Measurements from ENCODE around the gene EFL1.

The EFL1 gene

DNA sequence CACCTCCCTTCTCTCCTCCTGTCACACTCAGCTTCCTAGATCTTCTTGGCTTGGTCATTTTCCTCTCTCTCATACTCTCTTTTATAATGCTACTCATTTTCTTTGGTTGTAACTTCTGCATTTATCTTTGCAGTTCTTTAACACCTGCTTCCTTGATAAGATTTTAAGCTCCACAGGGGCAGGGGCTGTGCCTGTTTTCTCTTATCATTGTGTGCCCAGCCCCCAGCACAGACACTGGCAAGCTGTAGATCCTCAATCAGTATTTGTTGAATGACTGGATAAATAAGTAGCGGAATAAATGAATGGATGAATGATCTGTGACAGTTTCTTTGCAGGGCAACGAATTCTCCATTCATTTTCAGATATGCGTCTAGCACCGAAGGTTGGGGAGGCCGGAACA, 152.4 kb downstream of the EFL1 start:
- DNase-seq: no peak
- in situ Hi-C loops (cut with HindIII; ENCODE audit: low pct_ligation_motif_present, low pct_unique_long_range_greater_than_20kb, low sequenced_read_pairs): no loop called here

- in situ Hi-C loops (cut with HindIII; ENCODE audit: low pct_ligation_motif_present, low pct_unique_long_range_greater_than_20kb, low sequenced_read_pairs): no loop called here
Observed at GRCh38 chr15:82108489-82109078, 153.9 kb downstream of the EFL1 start.

DNA sequence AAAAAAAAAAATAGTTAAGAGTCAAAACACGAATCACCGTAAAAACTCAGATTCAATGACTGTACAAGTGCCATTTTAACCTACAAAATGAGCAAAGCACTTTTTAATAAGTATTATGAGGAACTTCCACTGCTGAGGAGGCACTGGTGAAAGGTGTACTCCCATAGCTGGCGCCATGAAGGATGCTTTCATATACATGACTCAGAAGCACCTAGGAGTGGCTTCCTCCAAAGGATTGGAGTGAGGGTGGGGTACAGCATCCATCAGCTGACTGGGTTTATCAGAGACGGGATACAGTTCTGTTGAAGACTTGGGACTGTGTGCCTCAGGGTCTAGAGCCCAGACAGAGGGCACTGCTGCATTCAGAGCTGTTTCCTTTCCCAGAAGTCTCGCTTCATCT, 155.9 kb downstream of the EFL1 start:
- in situ Hi-C loops (cut with HindIII; ENCODE audit: low pct_ligation_motif_present, low pct_unique_long_range_greater_than_20kb, low sequenced_read_pairs): no loop called here
- DNase-seq: no peak

More at GRCh38 chr15:82108489-82109078, 153.9 kb downstream of the EFL1 start:
- peak; percentile 67 for DNase-seq

DNA sequence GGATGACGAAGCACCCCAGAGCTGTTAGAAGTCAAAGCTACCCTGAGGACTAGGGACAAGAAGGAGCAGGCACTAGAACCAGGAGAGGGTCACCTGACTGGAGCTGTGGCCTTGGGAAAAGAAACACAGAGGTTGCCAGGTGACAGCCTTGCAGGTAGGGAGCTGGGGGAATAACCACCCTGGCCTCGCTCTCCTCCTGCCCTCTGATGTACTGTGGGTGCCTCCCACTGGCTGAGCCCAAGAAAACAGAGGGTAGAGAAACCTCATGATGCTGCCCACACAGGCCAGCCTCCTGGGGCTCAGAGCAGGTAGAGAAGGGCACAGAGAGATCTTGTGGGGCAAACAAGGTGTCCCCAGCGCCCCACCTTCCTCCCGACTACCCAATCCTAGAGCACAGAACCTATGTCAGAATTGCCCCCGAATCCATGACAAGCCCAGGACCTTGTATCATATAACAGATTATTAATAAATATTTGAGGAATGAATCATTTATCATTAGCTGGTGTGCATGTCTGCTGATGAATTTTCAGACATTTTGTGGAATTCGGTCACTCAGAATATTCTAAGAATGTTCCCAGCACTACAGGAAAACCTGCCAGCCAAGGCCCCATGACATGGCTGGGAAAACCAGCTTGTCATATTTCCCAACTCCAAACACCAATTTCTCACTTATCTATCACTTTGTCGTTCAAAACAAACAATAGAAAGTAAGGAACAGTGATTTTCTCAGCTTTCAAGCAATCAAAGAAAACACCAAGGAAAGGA, 156.9 kb downstream of the EFL1 start:
- in situ Hi-C loops (cut with HindIII; ENCODE audit: low pct_ligation_motif_present, low pct_unique_long_range_greater_than_20kb, low sequenced_read_pairs): no loop called here
- DNase-seq: no peak

GRCh38 chr15:82103468-82103867, 159.1 kb downstream of the EFL1 start:
- in situ Hi-C loops (cut with HindIII; ENCODE audit: low pct_ligation_motif_present, low pct_unique_long_range_greater_than_20kb, low sequenced_read_pairs): no loop called here
- DNase-seq: no peak

DNA sequence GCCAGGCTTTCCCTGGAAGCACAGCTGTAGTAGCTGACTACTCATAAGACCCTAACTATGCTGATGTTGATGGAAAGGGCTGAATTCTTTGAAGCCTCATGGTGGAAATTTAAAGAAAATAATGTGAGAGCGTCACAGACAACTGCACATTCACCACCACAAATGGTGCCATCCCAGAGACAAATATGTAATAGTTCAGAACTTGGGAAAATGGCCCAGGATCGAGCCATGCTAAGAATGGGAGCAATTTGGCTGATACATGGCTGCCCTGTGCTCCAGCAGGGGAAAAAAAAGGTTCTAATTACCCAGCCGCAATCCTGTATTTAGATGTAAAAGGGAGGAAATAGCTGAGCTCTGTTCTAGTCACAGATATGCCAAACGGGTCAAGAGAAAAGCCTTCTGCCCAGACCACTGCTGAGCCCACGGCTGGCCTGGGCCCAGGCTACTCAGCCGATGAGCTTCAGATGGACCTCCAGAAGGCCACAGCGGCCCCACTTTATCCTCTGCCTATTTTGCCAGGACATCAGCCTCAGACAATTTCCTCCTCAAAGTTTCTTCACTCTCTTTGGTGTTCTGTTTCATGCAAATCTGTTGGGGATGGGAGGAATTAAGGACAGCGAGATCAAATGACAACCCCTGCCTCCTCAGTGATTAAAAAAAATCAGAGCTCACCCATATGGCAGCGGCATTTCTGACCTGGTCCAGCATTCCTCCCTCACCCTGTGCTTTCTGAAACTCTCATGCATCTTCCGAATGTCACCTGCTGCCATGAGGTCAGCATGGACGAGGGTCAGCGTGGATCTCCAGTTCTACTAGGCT, 162.2 kb downstream of the EFL1 start:
- in situ Hi-C loops (cut with HindIII; ENCODE audit: low pct_ligation_motif_present, low pct_unique_long_range_greater_than_20kb, low sequenced_read_pairs): no loop called here
- DNase-seq: no peak

DNA sequence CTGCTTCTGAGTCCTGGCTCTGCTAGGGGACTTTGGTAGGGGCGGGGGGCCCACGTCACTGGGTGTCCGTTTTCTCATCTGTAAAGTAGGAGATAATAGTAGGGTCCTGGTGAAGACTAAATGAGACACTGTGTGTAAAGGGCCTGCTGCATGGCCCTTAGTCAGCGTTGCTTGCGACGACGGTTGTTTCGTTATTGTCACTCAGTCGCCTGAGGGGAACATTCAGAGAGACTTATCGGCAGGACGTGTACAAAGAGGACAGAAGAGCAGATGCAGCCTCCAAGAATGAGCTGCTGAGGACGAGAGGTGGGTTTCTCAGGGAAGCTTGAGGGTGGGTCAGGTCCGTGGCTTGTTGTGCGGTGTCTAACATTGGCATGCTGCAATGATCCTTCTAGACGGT, 163.9 kb downstream of the EFL1 start:
- in situ Hi-C loops (cut with HindIII; ENCODE audit: low pct_ligation_motif_present, low pct_unique_long_range_greater_than_20kb, low sequenced_read_pairs): no loop called here
- no peak for DNase-seq

DNA sequence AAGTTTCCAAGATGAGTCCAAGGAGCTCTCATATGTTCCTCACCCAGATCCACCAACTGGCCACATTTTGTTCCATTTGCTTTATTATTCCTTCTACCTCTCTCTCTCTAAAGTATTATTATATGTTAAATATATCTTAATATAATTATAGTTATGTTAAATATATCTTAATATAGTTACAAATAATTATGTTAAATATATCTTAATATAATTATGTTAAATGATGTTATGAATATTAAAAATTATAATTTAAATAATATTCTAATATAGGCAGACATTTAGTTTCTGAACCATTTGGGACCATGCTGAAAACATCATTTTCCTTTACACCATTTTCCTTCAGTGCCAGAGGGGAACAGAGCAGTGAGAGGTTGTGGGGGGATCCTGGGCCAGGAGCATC, 166.7 kb downstream of the EFL1 start:
- DNase-seq: no peak
- in situ Hi-C loops (cut with HindIII; ENCODE audit: low pct_ligation_motif_present, low pct_unique_long_range_greater_than_20kb, low sequenced_read_pairs): no loop called here

DNA sequence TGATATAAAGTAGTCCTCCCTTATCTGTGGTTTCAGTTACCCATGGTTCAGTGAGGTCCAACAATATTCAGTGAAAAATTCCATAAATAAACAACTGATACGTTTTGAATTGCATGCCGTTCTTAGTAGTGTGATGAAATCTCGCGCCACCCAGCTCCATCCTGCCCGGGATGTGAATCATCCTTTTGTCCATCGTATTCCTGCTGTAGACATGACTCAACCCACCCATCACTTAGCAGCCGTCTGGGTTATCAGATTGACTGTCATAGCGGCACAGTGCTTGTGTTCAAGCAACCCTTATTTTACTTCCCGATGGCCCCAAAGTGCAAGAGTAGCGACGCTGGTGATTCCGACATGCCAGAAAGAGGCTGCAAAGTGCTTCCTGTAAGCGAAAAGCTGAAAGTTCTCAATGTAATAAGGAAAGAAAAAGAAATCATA, 168.7 kb downstream of the EFL1 start:
- in situ Hi-C loops (cut with HindIII; ENCODE audit: low pct_ligation_motif_present, low pct_unique_long_range_greater_than_20kb, low sequenced_read_pairs): no loop called here
- peak; percentile 50 for DNase-seq

GRCh38 chr15:82093325-82093724, 169.2 kb downstream of the EFL1 start:
- in situ Hi-C loops (cut with HindIII; ENCODE audit: low pct_ligation_motif_present, low pct_unique_long_range_greater_than_20kb, low sequenced_read_pairs): no loop called here
- DNase-seq: no peak

DNA sequence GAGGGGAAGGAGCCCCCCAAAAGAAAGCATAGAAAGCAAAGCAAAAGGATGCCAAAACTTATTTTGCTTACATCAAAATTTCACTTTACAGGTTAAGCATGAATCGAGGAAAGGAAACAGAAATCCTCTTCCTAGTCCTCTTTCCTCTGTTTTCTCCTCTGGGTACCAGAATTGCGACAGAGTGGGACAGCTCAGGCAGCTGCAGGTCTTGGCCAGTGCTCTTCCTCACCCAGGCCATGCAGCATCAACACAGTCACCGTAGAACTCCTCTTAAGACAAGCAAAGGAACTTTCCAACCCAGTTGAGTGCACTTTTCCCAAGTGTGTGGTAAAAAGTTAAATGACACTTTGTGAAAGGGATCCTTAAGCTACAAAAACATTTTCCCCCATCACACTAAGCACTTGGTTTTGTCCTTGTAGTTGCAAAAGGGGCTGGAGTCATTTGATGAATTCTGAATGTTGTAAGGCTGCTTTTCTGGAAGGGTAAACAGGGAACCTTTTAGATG, 170.8 kb downstream of the EFL1 start:
- DNase-seq: no peak
- in situ Hi-C loops (cut with HindIII; ENCODE audit: low pct_ligation_motif_present, low pct_unique_long_range_greater_than_20kb, low sequenced_read_pairs): no loop called here

DNA sequence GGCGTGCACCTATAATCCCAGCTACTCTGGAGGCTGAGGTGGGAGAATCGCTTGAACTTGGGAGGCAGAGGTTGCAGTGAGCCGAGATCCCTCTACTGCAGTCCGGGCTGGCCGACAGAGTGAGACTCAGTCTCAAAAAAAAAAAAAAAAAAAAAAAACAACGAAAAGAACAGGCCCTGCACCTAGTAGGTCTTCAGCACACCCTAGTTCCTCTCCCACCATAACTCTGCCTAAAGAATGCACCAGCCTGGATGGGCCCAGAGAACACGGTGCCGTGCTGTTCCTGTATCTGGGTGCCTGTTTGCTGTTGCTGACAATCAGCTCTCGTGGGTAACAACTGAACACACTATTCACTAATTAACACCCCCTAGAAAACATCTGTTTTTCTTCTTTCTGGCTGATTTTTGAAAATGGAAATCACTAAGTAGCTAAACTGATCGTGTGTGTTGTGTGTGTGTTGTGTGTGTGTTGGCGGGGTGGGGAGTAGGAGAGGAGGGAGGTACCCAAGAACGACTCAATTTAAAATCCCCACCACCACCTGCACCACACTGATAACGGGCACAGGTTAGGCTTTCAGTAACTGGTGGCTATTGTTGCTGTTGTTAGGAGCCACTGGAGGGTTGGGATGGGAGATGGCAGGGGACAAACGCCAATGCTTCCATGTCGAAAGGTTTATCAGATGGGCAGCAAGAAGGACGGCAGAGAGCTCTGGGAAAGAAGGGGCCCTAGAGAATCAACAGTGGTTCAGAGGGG, 176.1 kb downstream of the EFL1 start:
- in situ Hi-C loops (cut with HindIII; ENCODE audit: low pct_ligation_motif_present, low pct_unique_long_range_greater_than_20kb, low sequenced_read_pairs): no loop called here

GRCh38 chr15:82081914-82082762, 180.4 kb downstream of the EFL1 start:
- DNase-seq: peak; percentile 39
- in situ Hi-C loops (cut with HindIII; ENCODE audit: low pct_ligation_motif_present, low pct_unique_long_range_greater_than_20kb, low sequenced_read_pairs): no loop called here

More for the DNA sequence above, 176.1 kb downstream of the EFL1 start:
- no peak for DNase-seq

- in situ Hi-C loops (cut with HindIII; ENCODE audit: low pct_ligation_motif_present, low pct_unique_long_range_greater_than_20kb, low sequenced_read_pairs): no loop called here
- DNase-seq: no peak
Observed at GRCh38 chr15:82080774-82081173, 181.8 kb downstream of the EFL1 start.

All from ACHN (cell line).